Kidney epithelial cell (primary cell): Measurements from ENCODE around the gene MAP4K5. TPM values are rescaled to one million over a fixed set of nuclear protein-coding genes. Genes with fewer than 3 reads are reported as not detected.

Experiments used
- DNase-seq: peaks from one replicate; pipeline ENCODE4 v3.0.0-alpha.2; 2010; ENCODE audit warnings: low read depth
- H3K27me3 ChIP-seq: 2 replicates; pipeline ENCODE4 v1.6.0; 2011; ENCODE audit warnings: low read length; ENCODE audit not compliant: control insufficient read depth, insufficient read depth
- H3K36me3 ChIP-seq: 2 replicates; pipeline ENCODE4 v1.5.1; 2011; ENCODE audit warnings: low read length; ENCODE audit not compliant: control insufficient read depth, insufficient read depth
- H3K4me3 ChIP-seq: 2 replicates; pipeline ENCODE4 v1.5.1; 2011; ENCODE audit warnings: low read depth, mild to moderate bottlenecking, control low read depth, low read length
- CTCF ChIP-seq: IDR thresholded peaks from 2 replicates; pipeline ENCODE4 v1.5.1; 2011; ENCODE audit warnings: mild to moderate bottlenecking, moderate library complexity, low read length, control low read depth, inconsistent platforms; ENCODE audit not compliant: insufficient read depth, poor library complexity, severe bottlenecking
- total RNA-seq: library from RNA; depleted of rRNA; stranded (reverse); fragments of >200 nt; gene quantifications from 2 replicates; pipeline ENCODE4 v1.2.3, GENCODE V29; 2015

MAP4K5 gene
- total RNA-seq, 1 donor from 2014 or later, result 131 TPM

- no peak overlapping the region for H3K4me3 ChIP-seq
- no peak for TF ChIP-seq CTCF
- H3K27me3 ChIP-seq, result no peaks in the 10 kb centered on the region
- H3K36me3 ChIP-seq, result no peaks in the 10 kb centered on the region
- no peak for DNase-seq
These were observed 84.9 kb downstream of the MAP4K5 start for GRCh38 chr14:50447461-50447860.

DNA sequence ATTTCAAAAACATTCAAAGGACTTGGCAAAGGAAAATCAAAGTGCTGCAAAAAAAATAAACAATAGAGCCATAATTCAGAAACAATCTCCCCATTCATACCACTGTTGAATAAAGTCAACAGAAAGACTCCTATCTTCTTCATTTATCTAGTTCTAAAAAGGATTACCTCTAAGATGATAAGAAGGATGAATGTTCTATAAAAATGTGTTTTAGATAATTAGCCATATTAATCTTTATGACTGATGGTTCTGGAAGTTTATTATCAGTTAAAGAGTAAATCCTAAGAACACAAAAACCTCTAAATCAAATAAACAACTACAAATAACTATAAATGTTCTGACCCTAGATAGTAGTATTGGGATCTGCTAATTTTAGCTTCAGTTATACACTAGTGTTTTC lies 97.8 kb downstream of the MAP4K5 start:
- no peaks in the 10 kb centered on the region for H3K27me3 ChIP-seq
- no peak overlapping the region for H3K4me3 ChIP-seq
- TF ChIP-seq CTCF, result no peak
- H3K36me3 ChIP-seq, result no peaks in the 10 kb centered on the region
- no peak for DNase-seq

DNA sequence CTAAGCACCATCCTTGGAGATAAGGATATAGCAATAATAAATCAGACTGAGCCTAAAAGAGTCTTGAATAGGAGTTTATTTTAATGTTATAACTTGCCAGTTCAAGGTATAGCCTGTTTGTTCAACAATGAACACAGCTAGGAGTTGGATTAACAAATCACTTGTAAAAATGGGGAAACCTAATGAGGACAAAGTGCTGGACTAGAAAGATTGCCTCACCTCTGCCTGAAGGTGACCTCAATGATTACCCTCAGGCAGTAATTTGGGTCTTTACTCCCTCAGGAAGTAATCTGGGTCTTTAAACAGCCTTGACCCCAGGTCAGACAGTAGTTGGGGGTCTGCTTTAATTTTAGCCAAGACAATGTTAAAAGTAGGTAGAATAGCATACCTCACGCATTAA lies 100.2 kb downstream of the MAP4K5 start:
- no peak for TF ChIP-seq CTCF
- DNase-seq, result no peak
- Histone ChIP-seq H3K36me3 (no peaks in the 10 kb centered on the region), H3K4me3 (no peak overlapping the region), H3K27me3 (no peaks in the 10 kb centered on the region)

GRCh38 chr14:50425816-50426215 lies 106.6 kb downstream of the MAP4K5 start:
- no peak overlapping the region for H3K4me3 ChIP-seq
- no peaks in the 10 kb centered on the region for H3K27me3 ChIP-seq
- no peak for TF ChIP-seq CTCF
- no peak for DNase-seq
- peaks cover 1% of the 10 kb centered on the region for H3K36me3 ChIP-seq

GRCh38 chr14:50425105-50425504 lies 107.3 kb downstream of the MAP4K5 start:
- H3K4me3 ChIP-seq, result no peak overlapping the region
- H3K36me3 ChIP-seq, result peaks cover 1% of the 10 kb centered on the region
- DNase-seq, result no peak
- TF ChIP-seq CTCF, result no peak
- H3K27me3 ChIP-seq, result no peaks in the 10 kb centered on the region

DNA sequence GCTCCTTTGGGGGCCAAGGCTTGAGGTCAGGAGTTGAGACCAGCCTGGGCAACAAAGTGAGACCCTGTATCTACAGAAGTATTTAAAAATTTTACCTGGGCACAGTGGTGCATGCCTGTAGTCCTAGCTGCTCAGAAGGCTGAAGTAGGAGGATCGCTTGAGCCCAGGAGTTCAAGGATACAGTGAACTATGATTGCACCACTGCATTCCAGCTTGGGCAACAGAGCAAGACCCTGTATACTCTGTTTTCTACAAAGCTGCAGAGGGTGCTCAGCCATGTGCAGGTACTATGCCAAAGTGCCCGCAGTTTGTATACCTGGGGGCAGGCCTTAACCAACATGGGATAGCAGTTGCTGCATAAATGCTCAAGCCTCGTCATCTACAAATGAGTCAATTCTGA lies 108.8 kb downstream of the MAP4K5 start:
- peaks cover 1% of the 10 kb centered on the region for H3K36me3 ChIP-seq
- H3K27me3 ChIP-seq, result no peaks in the 10 kb centered on the region
- DNase-seq, result no peak
- TF ChIP-seq CTCF, result no peak
- no peak overlapping the region for H3K4me3 ChIP-seq
